GM18951 (cell line): ENCODE measurements around the gene MYBBP1A.

Source experiments
- POLR2A ChIP-seq: IDR thresholded peaks from 4 replicates; pipeline ENCODE4 v1.6.1; 2011; ENCODE audit warnings: mild to moderate bottlenecking; ENCODE audit not compliant: insufficient read length, insufficient read depth; ENCODE audit errors: extremely low read depth
- in situ Hi-C: fragments of 300-500 bp; cut with MboI; formaldehyde crosslinking; loops from one replicate; pipeline ENCODE4 v1.12.0; 2022; ENCODE audit warnings: low sequenced_read_pairs, mixed read lengths, inconsistent platforms; ENCODE audit not compliant: unreplicated experiment

Gene MYBBP1A

DNA sequence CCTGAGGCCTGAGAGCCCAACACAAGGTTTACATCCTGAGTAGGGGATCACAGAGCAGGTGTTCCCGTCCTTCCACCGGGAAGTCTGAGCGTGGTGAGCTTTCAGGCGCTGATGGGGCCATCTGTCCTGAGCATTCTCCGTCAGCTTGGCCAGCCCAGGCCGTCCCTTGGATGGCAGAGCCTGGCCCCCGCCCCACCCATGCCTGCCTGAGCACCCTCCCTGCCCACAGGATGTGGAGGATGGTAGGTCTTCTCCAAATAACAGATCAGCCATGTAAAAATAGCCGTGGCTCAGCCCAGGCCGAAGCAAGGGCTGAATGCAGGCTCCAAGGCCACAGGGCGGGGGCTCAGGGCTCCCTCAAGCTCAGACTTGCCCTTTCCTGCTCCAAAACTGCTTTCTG, 36.3 kb downstream of the MYBBP1A start:
- in situ Hi-C loops, result no loop called here
- TF ChIP-seq POLR2A, result no peak

DNA sequence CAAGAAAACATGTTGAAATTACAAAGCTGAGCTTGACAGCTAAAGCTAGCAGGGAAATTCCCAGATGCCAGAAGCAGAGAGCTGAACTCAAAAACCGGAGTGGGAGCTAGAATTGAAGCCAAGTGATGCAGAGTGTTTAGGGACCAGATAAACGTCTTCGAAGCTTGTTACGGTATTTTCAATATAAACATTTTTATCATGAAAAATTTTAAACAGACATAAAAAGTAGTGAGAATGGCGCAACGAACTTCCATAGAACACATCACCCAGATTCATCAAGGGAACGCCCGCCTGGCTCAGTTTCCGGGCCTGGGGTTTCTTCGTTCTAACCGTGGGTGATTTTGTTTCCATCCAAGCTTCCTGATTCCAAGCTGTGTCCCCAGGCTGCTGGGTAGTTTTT, 38.4 kb downstream of the MYBBP1A start:
- TF ChIP-seq POLR2A, result no peak
- in situ Hi-C loops, result no loop called here

DNA sequence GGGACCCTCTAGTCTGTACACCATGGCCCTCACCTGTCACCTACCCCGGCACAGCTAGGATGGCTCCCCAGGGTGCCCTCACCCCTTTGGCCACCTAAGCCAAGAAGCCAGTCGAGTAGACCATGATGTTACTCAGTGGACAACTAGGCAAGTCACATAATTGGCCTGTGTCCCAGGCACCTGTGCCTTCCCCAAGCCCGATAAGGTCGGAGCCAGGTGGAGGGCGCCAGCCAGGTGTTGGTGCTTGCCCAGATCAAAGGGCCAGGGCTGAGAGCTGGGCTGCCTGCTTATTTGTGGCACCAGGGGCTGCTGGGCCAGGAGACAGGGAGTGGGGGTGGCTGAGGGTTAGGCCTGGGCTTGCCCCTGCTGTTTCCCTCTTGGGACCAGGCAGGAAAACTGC, 39.7 kb downstream of the MYBBP1A start:
- in situ Hi-C loops, result no loop called here
- no peak for TF ChIP-seq POLR2A

DNA sequence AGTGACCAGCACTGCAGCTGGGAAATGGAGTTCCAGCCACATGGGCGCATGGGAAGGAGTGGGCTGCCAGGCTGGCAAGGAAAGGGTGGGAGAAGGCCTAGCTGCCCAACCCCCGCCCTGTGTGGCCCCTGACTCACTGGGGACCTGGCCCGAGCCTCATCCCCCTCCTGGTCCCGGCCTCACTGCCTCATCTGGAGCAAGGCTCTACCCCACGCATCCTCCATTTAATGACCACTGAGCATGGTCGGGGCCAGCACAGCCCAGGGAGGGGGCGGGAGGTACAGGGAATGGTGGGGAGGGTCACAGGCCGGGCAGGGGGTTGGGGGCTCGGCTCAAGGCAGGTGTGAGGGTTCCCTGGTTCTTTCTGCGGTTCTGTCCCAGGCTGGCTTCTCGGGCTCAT, 40.4 kb downstream of the MYBBP1A start:
- no peak for TF ChIP-seq POLR2A
- in situ Hi-C loops, result no loop called here

DNA sequence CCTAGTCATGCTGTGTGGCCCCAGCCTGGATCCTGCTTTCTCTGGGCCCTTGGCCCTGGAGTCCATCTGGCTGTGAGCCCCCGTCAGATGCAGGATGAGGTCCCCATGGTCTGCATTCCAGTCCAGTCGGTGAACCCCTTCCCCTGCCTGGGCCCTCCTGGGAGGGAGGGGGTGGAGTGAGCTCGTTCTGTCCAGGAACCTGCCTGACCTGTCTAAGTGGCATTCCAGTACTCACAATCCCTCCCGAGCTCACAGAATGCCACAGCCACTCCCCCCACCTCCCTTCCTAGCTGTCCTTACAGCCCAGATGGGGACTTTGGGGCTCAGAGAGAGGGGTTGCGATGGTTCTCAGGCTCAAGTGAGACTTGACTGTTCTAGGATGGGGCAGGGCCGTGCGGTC, 41.0 kb downstream of the MYBBP1A start:
- no peak for TF ChIP-seq POLR2A
- in situ Hi-C loops, result no loop called here

DNA sequence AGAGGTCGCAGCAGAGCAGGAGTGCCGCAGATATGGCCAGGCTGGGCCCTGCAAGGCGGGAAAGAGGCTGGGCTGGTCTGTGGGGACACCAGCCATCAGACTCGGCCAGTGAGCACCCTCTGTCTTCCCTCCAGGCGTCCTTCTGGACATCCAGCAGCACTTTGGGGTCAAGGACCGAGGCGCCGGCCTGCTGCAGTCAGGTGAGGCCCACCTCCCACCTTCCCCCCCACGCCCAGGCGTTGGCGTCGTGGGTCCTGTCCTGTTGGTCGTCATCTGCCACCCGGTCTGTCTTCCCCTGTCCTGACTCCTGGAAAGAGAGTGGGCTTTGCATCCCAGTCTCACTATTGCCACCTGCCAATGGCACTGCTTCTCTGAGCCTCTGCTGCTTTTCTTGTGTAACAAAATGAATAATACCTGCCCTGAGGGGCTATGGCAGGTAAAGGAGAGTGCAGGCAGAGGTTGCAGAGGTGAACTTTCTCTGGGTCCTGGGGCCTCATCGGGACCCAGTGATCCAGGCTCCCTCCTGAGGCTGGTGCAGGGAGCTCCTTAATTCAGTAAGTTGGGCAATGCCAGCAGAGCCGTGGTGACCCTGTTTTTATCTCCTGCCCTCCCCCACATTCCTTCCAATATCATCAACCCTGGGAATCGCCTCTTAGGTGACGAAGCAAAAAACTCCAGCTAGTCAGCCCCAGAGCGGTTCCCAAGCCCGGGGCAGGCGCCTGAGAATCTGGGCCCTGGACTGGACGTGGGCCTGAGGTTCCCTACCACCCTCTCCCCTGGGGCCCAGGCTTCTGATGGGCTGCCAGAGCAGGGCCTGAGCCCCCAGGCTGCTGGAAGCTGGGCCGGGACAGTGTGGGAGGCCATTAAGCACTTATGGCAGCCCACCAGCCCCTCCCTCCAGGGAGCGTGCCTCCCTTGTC, 41.8 kb downstream of the MYBBP1A start:
- TF ChIP-seq POLR2A, result no peak
- in situ Hi-C loops, result no loop called here

DNA sequence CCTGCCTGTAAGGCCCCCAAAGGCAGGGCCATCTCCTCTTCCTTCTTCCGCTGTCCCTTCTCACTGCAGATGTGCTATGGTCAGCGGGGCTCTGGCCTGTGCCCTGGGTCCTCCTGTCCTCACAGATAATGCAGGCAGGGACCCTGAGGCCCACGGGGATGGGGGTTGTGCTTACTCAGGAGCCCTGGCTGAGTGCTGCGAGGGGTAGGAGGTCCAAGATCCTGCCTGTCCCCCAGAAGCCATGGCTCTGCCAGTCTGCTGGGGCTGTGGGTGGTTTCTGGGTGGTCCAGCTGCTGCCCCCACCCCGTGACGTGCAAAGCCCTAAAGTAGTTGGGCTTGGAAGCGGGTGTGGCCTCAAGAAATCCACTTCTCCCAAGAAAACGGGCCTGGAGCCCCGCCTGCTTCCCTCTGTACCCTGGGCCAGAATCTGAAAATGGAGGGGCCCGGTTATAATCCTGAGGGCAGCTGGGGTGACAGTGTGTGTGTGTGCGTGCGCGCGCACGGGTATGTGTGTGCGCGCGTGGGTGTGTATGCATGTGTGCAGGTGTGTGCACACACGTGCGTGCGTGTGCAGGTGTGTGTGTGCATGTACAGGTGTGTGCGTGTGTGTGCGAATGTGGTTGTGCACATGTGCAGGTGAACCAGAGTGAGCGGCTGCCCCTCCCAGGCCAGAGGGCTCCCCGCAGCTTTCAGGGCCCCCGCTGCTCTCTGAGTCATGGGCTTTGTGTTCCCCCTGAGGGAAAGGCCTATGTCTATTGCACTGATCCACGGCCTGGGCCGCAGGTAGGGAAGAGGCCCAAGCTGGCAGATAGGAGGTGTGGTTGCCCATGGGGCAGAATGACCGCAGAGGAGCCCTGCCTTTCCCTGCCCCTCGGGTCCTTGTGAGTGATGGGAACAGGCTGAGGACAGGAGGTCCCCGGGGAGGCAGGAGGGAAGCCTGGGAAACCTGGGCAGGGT, 42.8 kb downstream of the MYBBP1A start:
- in situ Hi-C loops, result no loop called here
- TF ChIP-seq POLR2A, result no peak

DNA sequence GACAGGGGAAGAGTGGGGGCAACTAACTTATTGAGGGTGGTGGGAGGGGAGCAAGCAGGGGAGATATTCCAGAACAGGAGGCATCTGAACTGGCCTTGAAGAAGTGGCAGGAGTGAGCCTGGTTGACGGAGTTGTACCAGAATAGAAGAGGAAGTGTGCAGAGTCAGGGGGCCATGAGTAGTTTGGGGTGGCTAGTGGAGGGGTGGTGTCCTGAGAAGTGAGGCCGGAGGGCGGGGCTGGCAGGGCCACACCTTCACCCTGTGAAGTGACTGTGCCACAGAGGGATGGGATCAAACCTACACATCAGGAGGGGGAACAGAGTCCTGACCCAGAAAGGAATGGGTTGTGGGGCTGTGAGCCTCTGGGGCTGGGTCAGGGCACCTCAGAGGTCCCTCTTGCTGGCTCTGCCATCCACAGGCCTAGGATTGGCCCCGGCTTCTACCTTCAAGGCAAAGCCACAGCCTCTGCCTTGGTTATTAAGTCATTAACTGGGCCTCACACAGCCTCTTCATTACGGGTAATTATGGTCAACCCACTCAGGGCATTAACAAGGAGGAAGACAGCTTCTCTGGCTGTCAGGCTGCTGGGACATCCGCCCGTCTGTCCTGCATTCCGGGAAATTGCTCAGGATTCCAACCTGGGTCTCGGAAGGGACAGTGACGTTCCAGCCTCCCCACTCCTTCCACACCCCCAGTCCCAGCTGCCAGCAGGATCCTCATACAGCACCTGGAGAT, 43.8 kb downstream of the MYBBP1A start:
- in situ Hi-C loops, result no loop called here
- no peak for TF ChIP-seq POLR2A

DNA sequence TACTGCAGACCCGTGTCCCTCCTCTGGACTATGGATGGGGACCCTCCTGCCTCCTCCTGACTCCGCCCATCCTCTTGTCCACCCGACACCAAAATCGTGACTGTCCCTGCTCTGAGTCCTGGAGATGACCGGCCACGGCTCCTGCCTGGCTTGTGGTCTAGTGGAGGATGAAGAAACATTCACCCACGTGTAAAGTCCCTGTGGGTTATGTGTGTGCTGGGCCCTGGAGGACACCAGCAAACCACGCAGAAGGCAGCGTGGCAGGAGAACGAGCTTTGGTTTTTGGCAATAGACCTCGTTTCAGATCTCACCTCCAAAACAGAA, 44.6 kb downstream of the MYBBP1A start:
- in situ Hi-C loops, result no loop called here
- TF ChIP-seq POLR2A, result no peak

DNA sequence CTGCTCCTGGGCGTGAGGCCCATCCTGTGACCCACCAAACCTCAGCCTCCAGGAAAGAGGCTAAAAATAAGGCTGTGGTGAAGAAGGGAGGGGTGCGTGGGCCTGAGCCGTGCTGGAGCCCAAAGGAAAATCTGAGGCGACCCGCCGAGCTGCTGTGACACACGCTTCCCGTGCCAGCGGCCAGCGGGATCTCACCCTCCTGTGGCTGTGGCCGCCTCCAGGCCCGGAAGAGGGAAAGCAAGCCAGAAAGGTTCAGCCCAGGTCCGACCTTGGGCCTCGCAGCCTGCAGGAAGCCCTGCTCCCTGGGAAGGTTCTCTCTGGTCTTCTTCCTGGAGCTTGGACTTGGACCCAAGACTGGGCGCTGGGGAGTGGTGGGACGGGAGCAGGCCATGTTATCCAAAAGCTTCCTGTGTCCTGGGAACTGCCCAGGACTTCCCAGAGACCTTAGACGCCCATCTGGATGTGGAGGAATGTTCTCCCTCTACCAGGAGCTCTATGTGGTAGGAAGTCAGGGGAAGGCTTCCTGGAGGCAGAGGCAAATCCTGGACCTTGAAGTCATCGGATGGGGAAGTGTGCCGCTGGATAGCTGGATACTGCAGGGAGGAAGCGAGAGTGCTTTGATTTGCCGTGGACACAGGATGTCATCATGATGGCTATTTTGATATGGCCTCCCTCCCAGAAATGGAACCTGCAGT, 45.1 kb downstream of the MYBBP1A start:
- no peak for TF ChIP-seq POLR2A
- in situ Hi-C loops, result no loop called here

DNA sequence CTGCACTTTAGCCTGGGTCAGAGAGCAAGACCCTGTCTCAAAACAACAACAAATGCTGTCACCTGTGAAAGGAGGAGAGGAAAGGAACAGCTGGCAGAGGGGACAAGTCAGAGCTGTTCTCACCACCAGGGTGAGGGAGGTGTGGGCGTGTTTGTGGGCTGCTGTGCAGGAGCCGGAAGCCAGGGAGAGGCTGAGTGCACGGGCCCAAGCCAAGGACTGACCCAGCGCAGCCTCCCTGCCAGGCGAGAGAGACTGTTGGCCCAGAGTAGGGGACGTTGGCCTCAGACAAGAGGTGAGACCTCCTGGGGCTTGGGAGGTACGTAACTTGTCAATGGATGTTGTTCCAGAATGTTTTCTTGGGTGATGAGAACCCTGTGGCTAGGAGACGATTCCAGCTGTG, 45.8 kb downstream of the MYBBP1A start:
- no peak for TF ChIP-seq POLR2A
- in situ Hi-C loops, result no loop called here

DNA sequence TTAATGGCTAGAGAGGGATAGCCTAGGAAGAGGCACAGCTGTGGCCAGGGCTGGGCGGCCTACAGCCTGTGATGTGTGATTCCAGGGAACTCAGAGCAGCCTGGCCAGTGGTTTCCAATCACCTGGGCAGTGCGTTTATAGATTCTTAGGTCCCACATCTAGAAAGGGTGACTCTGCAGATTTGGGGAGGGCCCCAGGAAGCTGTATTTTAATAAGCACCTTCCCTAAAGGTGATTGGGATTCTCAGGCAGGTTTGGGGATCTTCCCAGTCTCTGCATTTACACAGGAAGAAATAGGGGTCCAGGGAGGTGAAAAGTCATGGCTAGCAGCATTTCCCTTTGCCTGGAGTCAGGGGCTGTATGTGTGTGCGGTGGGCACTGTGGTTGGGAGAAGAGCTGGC, 47.0 kb downstream of the MYBBP1A start:
- TF ChIP-seq POLR2A, result no peak

More for the DNA sequence above, 47.0 kb downstream of the MYBBP1A start:
- in situ Hi-C loops, result no loop called here
